Neuron (in vitro differentiated cells): ENCODE data around the gene SYNE1.

ENCODE experiments used
- H2AFZ ChIP-seq: one replicate; pipeline ENCODE4 v1.6.1; 2013; ENCODE audit warnings: low read depth, mild to moderate bottlenecking, inconsistent platforms, low read length, moderate library complexity
- H3K27me3 ChIP-seq: one replicate; pipeline ENCODE4 v1.6.1; 2013; ENCODE audit warnings: low read length; ENCODE audit not compliant: insufficient read depth
- H3K36me3 ChIP-seq: one replicate; pipeline ENCODE4 v1.6.1; 2013; ENCODE audit warnings: low read length; ENCODE audit not compliant: insufficient read depth
- H3K4me1 ChIP-seq: one replicate; pipeline ENCODE4 v1.6.1; 2013; ENCODE audit warnings: low read length; ENCODE audit not compliant: insufficient read depth
- H3K4me3 ChIP-seq: 2 replicates; pipeline ENCODE4 v1.5.1; 2013; ENCODE audit warnings: mild to moderate bottlenecking, low read length, moderate library complexity
- H3K9me3 ChIP-seq: one replicate; pipeline ENCODE4 v1.6.1; 2013; ENCODE audit warnings: low read length

Gene SYNE1

DNA sequence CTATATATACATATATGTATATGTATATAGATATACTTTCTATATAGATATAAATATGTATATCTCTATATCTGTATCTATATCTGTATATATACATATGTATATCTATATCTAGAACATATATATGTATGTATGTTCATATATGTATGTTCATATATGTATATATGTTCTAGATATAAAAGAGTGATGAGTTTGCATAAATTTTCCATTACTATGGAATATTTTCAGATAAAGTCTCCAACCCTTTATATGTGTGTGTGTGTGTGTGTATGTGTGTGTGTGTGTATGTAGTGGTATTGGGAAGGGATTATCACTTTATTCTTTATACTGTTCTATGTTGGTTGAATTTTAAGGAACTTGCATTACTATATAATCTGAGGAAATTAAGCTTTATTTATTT, 33.3 kb downstream of the SYNE1 start:
- Histone ChIP-seq H3K4me1 (no peaks in the 10 kb centered on the region), H2AFZ (no peak overlapping the region), H3K4me3 (no peak overlapping the region), H3K27me3 (no peaks in the 10 kb centered on the region), H3K36me3 (no peaks in the 10 kb centered on the region), H3K9me3 (no peaks in the 10 kb centered on the region)

DNA sequence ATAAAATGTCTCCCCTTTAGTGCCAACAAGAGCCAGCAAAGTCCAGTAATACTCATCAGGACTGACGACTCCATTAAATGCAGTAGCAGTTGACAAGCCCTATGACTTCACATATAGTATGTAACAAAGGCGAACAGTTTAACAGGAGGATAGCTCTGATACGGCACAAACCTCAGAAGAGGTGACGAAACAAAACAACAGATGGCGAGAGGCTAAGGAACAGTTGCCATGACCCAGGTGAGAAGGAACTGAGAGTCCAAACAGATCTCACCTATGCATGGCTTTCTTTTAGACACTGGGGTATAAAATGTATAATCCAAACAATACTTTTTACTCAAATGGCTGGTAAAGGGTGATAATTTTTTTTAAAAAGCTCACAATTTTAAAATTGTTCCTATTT, 37.1 kb downstream of the SYNE1 start:
- H2AFZ ChIP-seq, result no peak overlapping the region
- no peaks in the 10 kb centered on the region for H3K36me3 ChIP-seq
- no peaks in the 10 kb centered on the region for H3K27me3 ChIP-seq
- H3K4me3 ChIP-seq, result no peak overlapping the region
- no peaks in the 10 kb centered on the region for H3K9me3 ChIP-seq
- no peaks in the 10 kb centered on the region for H3K4me1 ChIP-seq

DNA sequence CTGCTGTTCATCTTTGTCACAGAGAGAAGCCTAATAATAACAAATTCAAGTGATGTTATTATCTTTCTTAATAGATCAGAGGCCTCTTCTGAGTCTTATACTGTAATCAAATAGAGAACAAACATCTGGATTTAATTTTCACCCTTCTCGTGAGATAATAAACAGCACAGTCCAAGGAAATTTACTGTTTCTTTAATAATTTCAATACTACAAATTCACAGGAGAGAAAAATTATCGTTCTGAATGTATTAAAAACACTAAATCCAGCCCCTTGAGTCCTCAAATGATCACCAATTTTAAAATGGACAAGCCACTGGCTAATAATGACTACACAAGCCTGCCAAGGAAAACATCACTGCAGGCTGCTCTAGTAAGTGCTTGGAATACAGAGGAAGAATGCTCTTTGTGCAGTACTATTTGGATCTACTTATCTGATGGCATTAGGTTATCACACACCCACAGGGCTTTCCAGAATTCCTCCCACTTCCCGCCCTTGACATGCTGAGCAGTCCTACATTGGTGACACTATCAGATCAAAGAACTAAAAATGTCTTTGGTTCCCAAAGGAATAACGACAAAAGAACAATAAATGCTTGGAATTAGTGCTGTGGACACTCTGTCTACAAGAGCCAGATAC, 38.1 kb downstream of the SYNE1 start:
- no peaks in the 10 kb centered on the region for H3K4me1 ChIP-seq
- no peaks in the 10 kb centered on the region for H3K9me3 ChIP-seq
- no peaks in the 10 kb centered on the region for H3K27me3 ChIP-seq
- no peaks in the 10 kb centered on the region for H3K36me3 ChIP-seq
- H2AFZ ChIP-seq, result no peak overlapping the region
- H3K4me3 ChIP-seq, result no peak overlapping the region

GRCh38 chr6:152598421-152598820, 38.7 kb downstream of the SYNE1 start:
- no peaks in the 10 kb centered on the region for H3K9me3 ChIP-seq

DNA sequence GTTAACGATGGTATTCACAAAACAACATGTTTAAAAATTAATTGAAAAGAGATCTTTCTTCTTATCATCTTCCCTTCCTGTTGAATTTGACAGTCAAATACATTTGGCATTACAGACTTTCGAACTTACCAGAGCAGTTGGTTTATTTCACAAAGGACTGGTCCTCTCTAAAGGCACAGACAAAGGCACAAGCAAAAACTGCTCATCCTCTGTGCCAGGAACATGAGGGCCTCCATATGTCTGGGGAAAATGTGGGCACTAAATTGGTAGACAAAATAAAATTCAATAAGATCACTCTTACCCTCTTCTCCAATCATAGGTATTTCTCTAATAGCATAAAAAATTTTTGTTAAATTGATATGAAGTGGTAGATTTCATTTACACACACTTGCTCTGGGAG, 40.4 kb downstream of the SYNE1 start:
- Histone ChIP-seq H2AFZ (no peak overlapping the region), H3K4me1 (no peaks in the 10 kb centered on the region), H3K4me3 (no peak overlapping the region), H3K36me3 (no peaks in the 10 kb centered on the region), H3K27me3 (no peaks in the 10 kb centered on the region), H3K9me3 (no peaks in the 10 kb centered on the region)

More at GRCh38 chr6:152598421-152598820, 38.7 kb downstream of the SYNE1 start:
- no peak overlapping the region for H2AFZ ChIP-seq
- no peak overlapping the region for H3K4me3 ChIP-seq
- no peaks in the 10 kb centered on the region for H3K36me3 ChIP-seq
- no peaks in the 10 kb centered on the region for H3K27me3 ChIP-seq
- no peaks in the 10 kb centered on the region for H3K4me1 ChIP-seq

DNA sequence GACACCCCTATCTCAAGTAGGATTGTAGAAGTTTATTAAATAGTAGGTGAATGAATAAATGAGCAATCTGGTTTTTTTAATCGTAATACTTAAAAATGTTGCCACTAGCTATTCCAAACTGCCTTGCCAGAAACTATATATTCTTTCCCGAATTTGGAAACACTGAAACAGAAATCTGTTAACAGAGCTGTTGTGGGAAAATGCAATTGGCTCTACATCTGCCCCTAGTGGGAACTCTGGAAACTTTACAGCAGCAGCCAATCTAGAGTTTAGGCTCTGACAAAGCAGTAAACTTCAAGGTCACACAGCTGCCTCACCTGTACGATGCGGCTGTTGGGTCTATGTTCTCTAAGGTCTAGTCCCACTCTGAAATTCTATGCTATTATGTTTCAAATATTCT, 41.7 kb downstream of the SYNE1 start:
- Histone ChIP-seq H3K36me3 (no peaks in the 10 kb centered on the region), H2AFZ (no peak overlapping the region), H3K4me1 (no peaks in the 10 kb centered on the region), H3K27me3 (no peaks in the 10 kb centered on the region), H3K9me3 (no peaks in the 10 kb centered on the region), H3K4me3 (no peak overlapping the region)

DNA sequence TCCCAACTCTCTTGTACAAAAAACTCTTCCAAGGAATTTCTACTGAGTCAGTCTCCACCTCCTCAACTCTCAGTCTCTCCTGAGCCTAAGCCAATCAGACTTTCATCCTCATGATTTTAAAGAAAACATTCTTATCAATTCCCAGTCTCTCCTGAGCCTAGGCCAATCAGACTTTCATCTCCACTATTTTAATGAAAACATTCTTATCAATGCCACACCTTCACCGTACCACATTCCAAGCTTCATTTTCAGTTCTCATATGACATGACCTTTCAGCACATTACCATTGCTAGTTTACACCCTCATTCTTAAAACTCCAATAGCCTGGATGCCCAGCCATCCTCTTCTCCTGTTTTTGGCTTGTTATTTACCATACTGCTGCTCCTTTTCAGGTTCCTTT, 42.5 kb downstream of the SYNE1 start:
- no peaks in the 10 kb centered on the region for H3K9me3 ChIP-seq
- H2AFZ ChIP-seq, result no peak overlapping the region
- no peaks in the 10 kb centered on the region for H3K27me3 ChIP-seq
- H3K36me3 ChIP-seq, result no peaks in the 10 kb centered on the region
- H3K4me1 ChIP-seq, result no peaks in the 10 kb centered on the region
- no peak overlapping the region for H3K4me3 ChIP-seq

GRCh38 chr6:152588456-152588855, 48.7 kb downstream of the SYNE1 start:
- Histone ChIP-seq H3K4me3 (no peak overlapping the region), H2AFZ (no peak overlapping the region), H3K36me3 (no peaks in the 10 kb centered on the region), H3K4me1 (no peaks in the 10 kb centered on the region), H3K27me3 (no peaks in the 10 kb centered on the region), H3K9me3 (no peaks in the 10 kb centered on the region)

DNA sequence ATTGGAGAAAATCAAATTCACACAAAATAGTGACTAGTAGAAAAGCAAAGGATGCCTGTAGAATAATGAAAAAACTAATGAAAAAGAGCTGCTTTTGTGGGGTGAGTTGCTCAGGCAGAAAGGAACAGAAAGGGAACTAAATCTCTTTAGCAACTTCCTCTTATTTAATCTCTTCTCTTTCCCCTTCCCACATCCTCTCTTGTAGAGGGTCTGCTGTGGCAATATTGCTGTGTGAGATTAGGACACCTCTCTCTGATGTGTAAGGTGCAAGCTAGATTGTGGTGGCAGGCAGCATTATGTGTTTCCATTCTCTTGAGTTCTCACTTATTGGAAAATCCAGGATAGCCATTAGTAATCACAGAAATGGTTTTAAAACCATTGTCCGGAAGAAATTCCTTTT, 49.7 kb downstream of the SYNE1 start:
- Histone ChIP-seq H3K4me1 (no peaks in the 10 kb centered on the region), H3K27me3 (no peaks in the 10 kb centered on the region), H3K9me3 (no peaks in the 10 kb centered on the region), H3K36me3 (no peaks in the 10 kb centered on the region), H3K4me3 (no peak overlapping the region), H2AFZ (no peak overlapping the region)

- no peaks in the 10 kb centered on the region for H3K36me3 ChIP-seq
- no peaks in the 10 kb centered on the region for H3K9me3 ChIP-seq
- H3K27me3 ChIP-seq, result no peaks in the 10 kb centered on the region
- no peaks in the 10 kb centered on the region for H3K4me1 ChIP-seq
- H2AFZ ChIP-seq, result no peak overlapping the region
- no peak overlapping the region for H3K4me3 ChIP-seq
Measured at GRCh38 chr6:152585236-152585635, 51.9 kb downstream of the SYNE1 start.

GRCh38 chr6:152583888-152584287, 53.3 kb downstream of the SYNE1 start:
- H3K36me3 ChIP-seq, result no peaks in the 10 kb centered on the region
- H3K27me3 ChIP-seq, result no peaks in the 10 kb centered on the region
- H2AFZ ChIP-seq, result no peak overlapping the region
- no peaks in the 10 kb centered on the region for H3K9me3 ChIP-seq
- no peak overlapping the region for H3K4me3 ChIP-seq
- H3K4me1 ChIP-seq, result no peaks in the 10 kb centered on the region

DNA sequence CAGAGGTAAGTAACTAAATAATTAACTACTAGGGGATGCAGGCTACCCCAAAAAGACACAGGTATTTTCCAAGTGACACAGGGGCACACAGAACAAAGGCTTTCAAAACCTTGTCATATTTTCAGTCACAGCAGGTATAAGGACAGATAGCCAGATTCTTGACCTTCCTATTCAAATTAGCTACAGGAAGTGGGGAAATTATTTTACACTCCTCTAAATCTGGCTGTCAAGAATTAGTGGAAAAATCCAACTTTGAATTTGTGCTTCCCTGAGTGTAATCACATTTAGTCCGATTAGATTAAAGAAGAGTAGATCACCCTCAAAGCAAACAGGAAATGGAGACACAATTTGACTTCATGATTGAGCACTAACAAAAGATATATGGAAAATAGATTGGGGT, 60.6 kb downstream of the SYNE1 start:
- no peak overlapping the region for H2AFZ ChIP-seq
- H3K9me3 ChIP-seq, result no peaks in the 10 kb centered on the region
- H3K4me1 ChIP-seq, result no peaks in the 10 kb centered on the region
- H3K36me3 ChIP-seq, result no peaks in the 10 kb centered on the region
- no peak overlapping the region for H3K4me3 ChIP-seq
- no peaks in the 10 kb centered on the region for H3K27me3 ChIP-seq

DNA sequence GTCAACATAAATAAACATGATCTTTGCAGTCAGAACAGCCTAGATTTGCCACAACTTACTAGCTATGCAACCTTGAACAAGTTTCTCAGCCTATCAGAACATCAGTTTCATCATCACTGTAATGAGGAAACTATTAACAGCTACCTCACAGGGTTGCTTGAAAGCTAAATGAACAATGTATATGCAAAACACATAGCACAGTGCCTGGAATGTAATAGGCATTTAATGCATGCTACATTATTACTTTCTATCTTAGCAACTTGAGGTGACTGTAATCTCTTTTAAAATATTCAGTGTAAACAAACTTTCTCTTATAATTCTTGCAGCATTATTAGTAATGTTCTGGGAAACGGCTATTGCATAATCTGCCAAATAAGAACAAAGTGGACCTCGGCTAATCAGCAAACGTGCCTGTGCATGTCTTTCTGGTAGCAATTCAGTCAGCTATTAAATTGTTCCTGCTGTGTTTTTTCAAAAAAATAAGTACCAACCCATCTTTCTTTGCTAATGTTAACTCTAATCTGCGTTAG, 61.5 kb downstream of the SYNE1 start:
- no peaks in the 10 kb centered on the region for H3K4me1 ChIP-seq
- H3K36me3 ChIP-seq, result no peaks in the 10 kb centered on the region
- H2AFZ ChIP-seq, result peak overlapping the region; percentile 30
- no peaks in the 10 kb centered on the region for H3K9me3 ChIP-seq
- H3K27me3 ChIP-seq, result no peaks in the 10 kb centered on the region
- H3K4me3 ChIP-seq, result no peak overlapping the region

GRCh38 chr6:152575161-152575560, 62.0 kb downstream of the SYNE1 start:
- Histone ChIP-seq H3K27me3 (no peaks in the 10 kb centered on the region), H3K9me3 (no peaks in the 10 kb centered on the region), H3K4me3 (no peak overlapping the region), H2AFZ (no peak overlapping the region), H3K4me1 (no peaks in the 10 kb centered on the region), H3K36me3 (no peaks in the 10 kb centered on the region)
